Activated T-cell treated with anti-CD3 and anti-CD28 coated beads, Interleukin-2, amount 50 U/mL, for 4 hours (primary cell): Measurements from ENCODE around the gene OR1B1. TPM values are rescaled to one million over a fixed set of nuclear protein-coding genes. Genes with fewer than 3 reads are reported as not detected.
"Not testable (repeated sequence)": the region's sequence is repeated elsewhere in the genome, so short reads cannot be mapped to it uniquely, and the experiment has no call there.

Experiments
- ATAC-seq, 2 donors: fragments of 200-7000 bp; cut with Tn5 transposase; one replicate each; pipeline ENCODE4 v1.10.0; 2021
- DNase-seq: peaks from one replicate; pipeline ENCODE4 v3.0.0-alpha.2; 2020
- H3K27me3 Mint-ChIP-seq: one replicate; pipeline ENCODE4 v1.8.0; 2021; ENCODE audit warnings: low read depth, mixed read lengths
- H3K36me3 Mint-ChIP-seq: one replicate; pipeline ENCODE4 v1.8.0; 2022; ENCODE audit warnings: mixed read lengths; ENCODE audit not compliant: insufficient read depth
- H3K4me1 Mint-ChIP-seq: one replicate; pipeline ENCODE4 v1.8.0; 2021; ENCODE audit warnings: low read depth, mixed read lengths
- H3K4me3 Mint-ChIP-seq: one replicate; pipeline ENCODE4 v1.8.0; 2021; ENCODE audit warnings: mild to moderate bottlenecking, moderate library complexity, mixed read lengths
- H3K9me3 Mint-ChIP-seq: one replicate; pipeline ENCODE4 v1.8.0; 2021; ENCODE audit warnings: mixed read lengths
- total RNA-seq, 3 donors: library from RNA; stranded (reverse); gene quantifications; one replicate each; pipeline ENCODE4 v1.2.1, GENCODE V29; 2021

Gene OR1B1
- not detected for total RNA-seq

- no peaks in the 10 kb centered on the region for H3K9me3 Mint-ChIP-seq
- ATAC-seq (no peak), DNase-seq (no peak)
- peaks cover 7% of the 10 kb centered on the region for H3K27me3 Mint-ChIP-seq
- no peaks in the 10 kb centered on the region for H3K4me1 Mint-ChIP-seq
- H3K4me3 Mint-ChIP-seq = no peak within 1 kb of the TSS
- H3K36me3 Mint-ChIP-seq = no peaks in the 10 kb centered on the region
These were observed at the start of gene OR1B1 for GRCh38 chr9:122657527-122657926. Gene OR1B1 (minus strand): TSS chr9:122657627.

GRCh38 chr9:122695696-122696095, 38.3 kb upstream of the OR1B1 start:
- DNase-seq (no peak), ATAC-seq (no peak)
- H3K9me3 Mint-ChIP-seq = peaks cover 28% of the 10 kb centered on the region
- H3K27me3 Mint-ChIP-seq = no peaks in the 10 kb centered on the region
- peaks cover 4% of the 10 kb centered on the region for H3K36me3 Mint-ChIP-seq
- no peaks in the 10 kb centered on the region for H3K4me1 Mint-ChIP-seq
- H3K4me3 Mint-ChIP-seq = no peak overlapping the region

DNA sequence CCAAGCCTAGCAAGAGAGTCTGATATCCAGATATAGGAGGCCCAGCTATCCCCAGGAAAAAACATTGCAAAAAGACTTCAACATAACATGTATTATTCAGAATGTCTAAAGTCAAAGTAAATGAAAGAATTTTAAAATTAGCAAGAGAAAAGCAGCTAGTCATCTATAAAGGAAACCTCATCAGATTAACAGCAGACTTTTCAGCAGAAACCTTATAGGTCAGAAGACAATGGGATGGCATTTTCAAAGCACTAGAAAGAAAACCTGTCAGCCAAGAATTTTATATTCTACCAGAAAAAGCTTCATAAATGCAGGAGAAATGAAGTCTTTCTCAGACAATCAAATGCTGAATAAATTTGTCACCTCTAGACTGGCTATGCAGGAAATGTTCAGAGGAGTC, 27.4 kb upstream of the OR1B1 start:
- Mint-ChIP-seq H3K9me3 (peaks cover 33% of the 10 kb centered on the region), H3K4me3 (no peak overlapping the region), H3K36me3 (peaks cover 1% of the 10 kb centered on the region), H3K4me1 (no peaks in the 10 kb centered on the region), H3K27me3 (peaks cover 4% of the 10 kb centered on the region)
- ATAC-seq (no peak), DNase-seq (no peak)

GRCh38 chr9:122672481-122672880, 15.1 kb upstream of the OR1B1 start:
- Mint-ChIP-seq H3K4me1 (no peaks in the 10 kb centered on the region), H3K9me3 (peaks cover 19% of the 10 kb centered on the region), H3K4me3 (no peak overlapping the region), H3K27me3 (peaks cover 6% of the 10 kb centered on the region), H3K36me3 (no peaks in the 10 kb centered on the region)
- DNase-seq (no peak), ATAC-seq (no peak)

- H3K9me3 Mint-ChIP-seq = peaks cover 2% of the 10 kb centered on the region
- no peaks in the 10 kb centered on the region for H3K36me3 Mint-ChIP-seq
- no peak within 1 kb of the TSS for H3K4me3 Mint-ChIP-seq
- DNase-seq = no peak
- peaks cover 7% of the 10 kb centered on the region for H3K27me3 Mint-ChIP-seq
- H3K4me1 Mint-ChIP-seq = no peaks in the 10 kb centered on the region
- ATAC-seq = no peak
These were observed 4.0 kb upstream of the OR1B1 start, which contains the start of gene OR1L1 for GRCh38 chr9:122661416-122661815. Gene OR1L1 (plus strand): TSS chr9:122661716. CDS start chr9:122661716, 0 bp downstream.

DNA sequence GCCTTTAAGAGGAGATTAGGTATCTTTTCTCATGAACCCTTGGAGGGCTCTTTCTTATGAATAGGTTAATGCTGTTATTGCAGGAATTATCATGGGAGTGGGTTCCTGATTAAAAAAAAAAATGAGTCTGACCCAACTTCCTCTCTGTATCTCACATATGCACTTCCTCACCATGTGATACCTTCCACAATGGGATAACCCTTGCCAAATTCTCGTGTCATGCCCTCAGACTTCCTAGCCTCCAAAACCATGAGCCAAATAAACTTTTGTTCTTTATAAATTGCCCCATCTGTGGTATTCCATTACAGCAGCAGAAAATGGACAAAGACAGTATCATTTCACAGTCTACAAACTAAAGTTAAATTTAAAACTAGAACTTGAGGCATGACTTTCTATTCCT, 1.0 kb downstream of the OR1B1 start:
- Mint-ChIP-seq H3K27me3 (peaks cover 4% of the 10 kb centered on the region), H3K9me3 (no peaks in the 10 kb centered on the region), H3K36me3 (no peaks in the 10 kb centered on the region), H3K4me3 (no peak overlapping the region), H3K4me1 (no peaks in the 10 kb centered on the region)
- DNase-seq (no peak), ATAC-seq (no peak)

DNA sequence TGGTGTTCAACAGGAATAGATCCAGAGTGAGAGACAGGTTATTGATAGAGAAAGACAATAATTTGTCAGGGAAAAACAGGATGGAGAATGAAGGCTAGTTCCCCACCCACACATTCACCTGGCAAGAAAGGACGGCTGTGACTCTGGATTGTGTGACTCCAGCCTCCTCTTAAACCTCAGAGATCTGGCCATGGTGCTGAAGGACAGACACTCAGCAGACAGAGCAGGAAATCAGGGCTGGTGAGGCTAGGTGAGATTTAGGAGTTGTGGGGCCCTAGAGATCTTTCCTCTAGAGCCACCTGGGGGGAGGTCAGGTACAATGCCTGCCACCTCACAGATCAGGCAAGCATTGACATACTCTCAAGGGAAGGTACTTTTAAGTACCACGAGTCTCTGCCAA, 15.2 kb downstream of the OR1B1 start:
- no peaks in the 10 kb centered on the region for H3K4me1 Mint-ChIP-seq
- DNase-seq (no peak), ATAC-seq (no peak)
- H3K4me3 Mint-ChIP-seq = no peak overlapping the region
- H3K27me3 Mint-ChIP-seq = peaks cover 10% of the 10 kb centered on the region
- no peaks in the 10 kb centered on the region for H3K36me3 Mint-ChIP-seq
- H3K9me3 Mint-ChIP-seq = peaks cover 32% of the 10 kb centered on the region

DNA sequence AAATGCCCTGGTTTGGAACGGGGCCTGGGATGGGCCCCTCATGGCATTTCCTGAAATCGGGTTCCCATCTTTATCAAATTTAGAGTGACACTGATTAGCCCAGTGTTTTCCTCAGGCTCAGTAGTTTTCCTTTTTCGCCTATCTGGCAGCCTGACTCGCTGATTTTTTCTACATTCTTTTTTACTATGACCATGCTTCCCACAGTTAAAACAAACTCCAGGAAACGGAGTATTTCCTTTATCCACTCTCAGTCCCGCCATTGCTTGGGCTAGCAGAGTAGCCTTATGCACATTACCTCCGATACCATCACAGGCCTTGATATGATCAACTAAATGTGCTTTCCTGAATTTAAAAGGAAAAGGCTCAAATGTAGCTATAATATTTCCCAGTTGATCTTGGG, 37.4 kb downstream of the OR1B1 start:
- no peaks in the 10 kb centered on the region for H3K36me3 Mint-ChIP-seq
- ATAC-seq (no peak), DNase-seq (no peak)
- H3K4me3 Mint-ChIP-seq = no peak overlapping the region
- peaks cover 24% of the 10 kb centered on the region for H3K27me3 Mint-ChIP-seq
- no peaks in the 10 kb centered on the region for H3K4me1 Mint-ChIP-seq
- H3K9me3 Mint-ChIP-seq = no peaks in the 10 kb centered on the region

DNA sequence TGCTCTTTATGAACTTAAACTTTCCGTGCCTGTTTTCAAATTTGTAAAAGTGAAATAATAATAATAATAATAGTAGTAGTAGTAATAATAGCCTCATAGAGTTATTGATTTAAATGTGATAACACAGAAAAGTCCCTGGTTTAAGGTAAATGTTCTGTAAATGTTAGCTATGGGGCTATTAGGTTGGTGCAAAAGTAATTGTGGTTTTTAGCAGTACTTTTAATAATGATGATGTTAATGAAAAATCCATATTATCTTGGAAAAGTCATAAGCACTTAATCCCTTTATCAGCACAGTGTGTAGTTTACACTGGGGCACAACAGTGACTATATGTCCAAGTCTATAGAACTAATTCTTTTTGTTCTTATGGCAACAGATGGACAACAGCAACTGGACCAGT, 43.1 kb downstream of the OR1B1 start, which contains the start of gene OR1Q1:
Gene OR1Q1 (plus strand): TSS at position 377 of the 400 bp plus-strand sequence. CDS start 0 bp downstream, at position 377.
- no peaks in the 10 kb centered on the region for H3K4me1 Mint-ChIP-seq
- H3K36me3 Mint-ChIP-seq = no peaks in the 10 kb centered on the region
- no peak within 1 kb of the TSS for H3K4me3 Mint-ChIP-seq
- ATAC-seq = no peak
- H3K27me3 Mint-ChIP-seq = peaks cover 5% of the 10 kb centered on the region
- H3K9me3 Mint-ChIP-seq = no peaks in the 10 kb centered on the region
- no peak for DNase-seq

GRCh38 chr9:122609804-122610203, 47.6 kb downstream of the OR1B1 start:
- Mint-ChIP-seq H3K9me3 (no peaks in the 10 kb centered on the region), H3K4me1 (no peaks in the 10 kb centered on the region), H3K36me3 (no peaks in the 10 kb centered on the region), H3K4me3 (no peak overlapping the region), H3K27me3 (peaks cover 6% of the 10 kb centered on the region)
- DNase-seq (no peak), ATAC-seq (no peak)

GRCh38 chr9:122606587-122606986, 50.8 kb downstream of the OR1B1 start:
- Mint-ChIP-seq H3K9me3 (peaks cover 5% of the 10 kb centered on the region), H3K27me3 (peaks cover 6% of the 10 kb centered on the region), H3K4me3 (no peak overlapping the region), H3K4me1 (no peaks in the 10 kb centered on the region), H3K36me3 (no peaks in the 10 kb centered on the region)
- DNase-seq = no peak
- no peak for ATAC-seq

GRCh38 chr9:122605691-122606090, 51.7 kb downstream of the OR1B1 start:
- H3K9me3 Mint-ChIP-seq = peaks cover 12% of the 10 kb centered on the region

DNA sequence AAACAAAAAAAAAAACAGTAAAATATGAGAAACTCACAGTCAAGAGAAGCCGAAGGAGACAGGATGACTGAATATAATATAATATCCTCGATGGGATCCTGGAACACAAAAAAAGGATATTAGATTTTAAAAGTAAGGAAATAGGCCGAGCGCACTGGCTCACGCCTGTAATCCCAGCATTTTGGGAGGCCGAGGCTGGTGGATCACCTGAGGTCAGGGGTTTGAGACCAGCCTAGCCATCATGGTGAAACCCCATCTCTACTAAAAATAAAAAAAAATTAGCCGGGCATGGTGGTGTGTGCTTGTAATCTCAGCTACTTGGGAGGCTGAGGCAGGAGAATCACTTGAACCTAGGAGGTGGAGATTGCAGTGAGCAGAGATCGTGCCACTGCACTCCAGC, 74.1 kb downstream of the OR1B1 start, which contains the start of gene OR1L8:
Gene OR1L8 (minus strand): TSS at position 101 of the 400 bp plus-strand sequence. CDS start 14,907 bp downstream, outside the sequence.
- not testable (repeated sequence) for H3K4me1 Mint-ChIP-seq, DNase-seq, H3K36me3 Mint-ChIP-seq, H3K9me3 Mint-ChIP-seq, ATAC-seq, H3K27me3 Mint-ChIP-seq, H3K4me3 Mint-ChIP-seq

More at GRCh38 chr9:122605691-122606090, 51.7 kb downstream of the OR1B1 start:
- DNase-seq (no peak), ATAC-seq (no peak)
- no peaks in the 10 kb centered on the region for H3K36me3 Mint-ChIP-seq
- no peaks in the 10 kb centered on the region for H3K4me1 Mint-ChIP-seq
- peaks cover 8% of the 10 kb centered on the region for H3K27me3 Mint-ChIP-seq
- no peak overlapping the region for H3K4me3 Mint-ChIP-seq

DNA sequence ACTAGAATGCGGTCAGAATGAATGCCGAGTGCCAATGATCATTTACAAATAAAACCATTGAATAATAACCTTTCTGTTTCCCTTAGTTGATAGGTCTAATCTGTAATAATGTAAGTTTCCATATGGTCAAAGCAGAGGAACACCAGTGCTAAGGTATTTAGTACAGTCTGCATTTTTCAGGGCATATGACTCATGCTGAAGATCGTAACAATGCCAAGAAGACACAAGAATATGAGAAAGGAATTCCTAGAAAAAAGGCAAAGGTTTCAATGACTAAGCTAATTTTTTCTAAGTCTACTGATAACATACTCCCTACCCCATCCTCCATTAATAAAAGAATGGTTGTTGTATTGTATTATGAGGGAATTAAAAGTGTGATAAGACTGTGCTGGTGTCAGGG, 77.1 kb downstream of the OR1B1 start:
- H3K36me3 Mint-ChIP-seq = no peaks in the 10 kb centered on the region
- H3K4me3 Mint-ChIP-seq = no peak overlapping the region
- no peaks in the 10 kb centered on the region for H3K4me1 Mint-ChIP-seq
- no peaks in the 10 kb centered on the region for H3K9me3 Mint-ChIP-seq
- ATAC-seq = no peak
- no peak for DNase-seq
- H3K27me3 Mint-ChIP-seq = peaks cover 6% of the 10 kb centered on the region

- DNase-seq = no peak
- no peak for ATAC-seq
- Mint-ChIP-seq H3K9me3 (no peaks in the 10 kb centered on the region), H3K4me3 (no peak overlapping the region), H3K4me1 (no peaks in the 10 kb centered on the region), H3K36me3 (no peaks in the 10 kb centered on the region), H3K27me3 (peaks cover 6% of the 10 kb centered on the region)
These were observed 77.6 kb downstream of the OR1B1 start for GRCh38 chr9:122579874-122580273.
